Stimulated activated CD4-positive, alpha-beta T cell treated with anti-CD3 and anti-CD28 coated beads, Interleukin-4, amount 100 ng/mL, for 4 hours (primary cell): Measurements from ENCODE around the gene BRD1.

Experiments used
- DNase-seq, 2 experiments: peaks; one replicate each; pipeline ENCODE4 v3.0.0-alpha.2; 2020

Gene BRD1

GRCh38 chr22:49800408-49801238 lies 27.1 kb downstream of the BRD1 start:
- no peak for DNase-seq

GRCh38 chr22:49799431-49800075 lies 28.1 kb downstream of the BRD1 start:
- DNase-seq, result no peak

- DNase-seq, result no peak
These were observed 29.1 kb downstream of the BRD1 start for GRCh38 chr22:49798486-49799151.

- DNase-seq, result no peak
These were observed 30.0 kb downstream of the BRD1 start for GRCh38 chr22:49797706-49798105.

- no peak for DNase-seq
These were observed 30.9 kb downstream of the BRD1 start for GRCh38 chr22:49796596-49797270.

GRCh38 chr22:49795521-49795920 lies 32.2 kb downstream of the BRD1 start:
- no peak for DNase-seq

- DNase-seq, result no peak
These were observed 33.8 kb downstream of the BRD1 start for GRCh38 chr22:49793871-49794270.

- DNase-seq, result no peak
These were observed 34.4 kb downstream of the BRD1 start for GRCh38 chr22:49793296-49793695.

- DNase-seq, result no peak
These were observed 35.6 kb downstream of the BRD1 start for GRCh38 chr22:49792107-49792506.

- no peak for DNase-seq
These were observed 36.0 kb downstream of the BRD1 start for GRCh38 chr22:49791682-49792081.

- no peak for DNase-seq
These were observed 36.8 kb downstream of the BRD1 start for GRCh38 chr22:49790912-49791311.

GRCh38 chr22:49789289-49790141 lies 38.2 kb downstream of the BRD1 start:
- peak; percentile 12 to 34 for DNase-seq

GRCh38 chr22:49788504-49788903 lies 39.2 kb downstream of the BRD1 start:
- DNase-seq, result no peak

GRCh38 chr22:49787861-49788260 lies 39.8 kb downstream of the BRD1 start:
- no peak for DNase-seq

- no peak for DNase-seq
These were observed 40.5 kb downstream of the BRD1 start for GRCh38 chr22:49786976-49787706.

- no peak for DNase-seq
These were observed 41.7 kb downstream of the BRD1 start for GRCh38 chr22:49785841-49786471.

- no peak for DNase-seq
These were observed 42.6 kb downstream of the BRD1 start for GRCh38 chr22:49785046-49785521.

- DNase-seq, result no peak
These were observed 43.1 kb downstream of the BRD1 start for GRCh38 chr22:49784630-49784971.

GRCh38 chr22:49783926-49784629 lies 43.6 kb downstream of the BRD1 start:
- no peak for DNase-seq

- no peak for DNase-seq
These were observed 44.5 kb downstream of the BRD1 start for GRCh38 chr22:49783036-49783746.
